ENCODE results near the gene MYEOV. TPM values are rescaled to one million over a fixed set of nuclear protein-coding genes. Genes with fewer than 3 reads are reported as not detected.

Gene MYEOV
- total and polyA plus RNA-seq, 2 experiments from 2014 or later, result 0.14 TPM; not detected in 1

- no peaks in the 10 kb centered on the region for H3F3A ChIP-seq (replicated peaks; ENCODE audit: low read depth)
- DNase-seq (ENCODE audit: low spot score), result no peak
- Mint-ChIP-seq H3K27ac (no peak overlapping the region), H3K27me3 (ENCODE audit: insufficient read depth, low read depth, poor library complexity) (peaks cover 31% of the 10 kb centered on the region), H3K4me3 (no peak overlapping the region), H3K4me1 (peaks cover 33% of the 10 kb centered on the region), H3K9me3 (peaks cover 31% of the 10 kb centered on the region), H3K36me3 (ENCODE audit: low read depth) (peaks cover 11% of the 10 kb centered on the region)
- no peaks in the 10 kb centered on the region for H3K9me2 ChIP-seq (ENCODE audit: insufficient read depth)
- H3K4me3 ChIP-seq, result no peak overlapping the region
- no peak overlapping the region for H2AFZ ChIP-seq
- peaks cover 12% of the 10 kb centered on the region for H3K27me3 ChIP-seq (ENCODE audit: insufficient read depth)
- H4K20me1 ChIP-seq (replicated peaks; ENCODE audit: insufficient read depth), result no peaks in the 10 kb centered on the region
- no peak for ATAC-seq
- no peaks in the 10 kb centered on the region for H3K36me3 ChIP-seq (ENCODE audit: insufficient read depth)
- no peak for TF ChIP-seq REST (IDR thresholded peaks at IDR 0.05; ENCODE audit: unreplicated experiment)
- no peak for TF ChIP-seq EZH2phosphoT487 (IDR thresholded peaks at IDR 0.05; ENCODE audit: unreplicated experiment)
- TF ChIP-seq EZH2 (IDR thresholded peaks at IDR 0.05; ENCODE audit: low read depth, unreplicated experiment), result no peak
- no peak for TF ChIP-seq ZNF114 (CRISPR knock-in tag; IDR thresholded peaks at IDR 0.05)
- TF ChIP-seq JUNB (IDR thresholded peaks at IDR 0.05; ENCODE audit: unreplicated experiment), result no peak
- no peak for TF ChIP-seq CTCF (conservative IDR thresholded peaks at IDR 0.05; ENCODE audit: low read depth in 2 of 2)
- no peak for TF ChIP-seq ZNF331 (CRISPR knock-in tag; IDR thresholded peaks at IDR 0.05; ENCODE audit: low read depth)
- no peak for TF ChIP-seq ZNF462 (CRISPR knock-in tag; IDR thresholded peaks at IDR 0.05)
- TF ChIP-seq CREB1 (CRISPR knock-in tag; IDR thresholded peaks at IDR 0.05; ENCODE audit: low read depth), result no peak
- TF ChIP-seq ETS1 (IDR thresholded peaks at IDR 0.05), result no peak
- TF ChIP-seq POLR2AphosphoS5 (IDR thresholded peaks at IDR 0.05; ENCODE audit: low read depth), result no peak
- peaks cover 26% of the 10 kb centered on the region for H3K4me1 ChIP-seq (ENCODE audit: insufficient read depth)
- no peak overlapping the region for H3K27ac ChIP-seq (ENCODE audit: low read depth)
- H3K4me2 ChIP-seq, result no peak overlapping the region
- no peaks in the 10 kb centered on the region for H3K79me2 ChIP-seq (replicated peaks; ENCODE audit: insufficient read depth)
Observed at GRCh38 chr11:69253028-69253427, 40.9 kb upstream of the MYEOV start.
